Occipital lobe (tissue), 3 donors: ENCODE measurements around the gene MTUS2. TPM values are rescaled to one million over a fixed set of nuclear protein-coding genes. Genes with fewer than 3 reads are reported as not detected.

Experiments used
- DNase-seq: peaks from one replicate; lab custom pipeline; 2025; lab: John Stamatoyannopoulos, UW
- small RNA-seq: library from RNA; depleted of rRNA; stranded (forward); fragments of <200 nt; gene quantifications from one replicate; pipeline ENCODE3, GENCODE V24; 2014
- total RNA-seq: library from RNA; depleted of rRNA; stranded (reverse); fragments of >200 nt; gene quantifications from one replicate; pipeline ENCODE4 v1.2.3, GENCODE V29; 2014

Gene MTUS2
- total RNA-seq, 1 donor from 2014 or later = 3.6 TPM

GRCh38 chr13:29543230-29544215 lies 723.4 kb downstream of the MTUS2 start:
- no peak for DNase-seq

GRCh38 chr13:29545988-29546387 lies 725.8 kb downstream of the MTUS2 start:
- DNase-seq = no peak

- DNase-seq = no peak
Measured at GRCh38 chr13:29546662-29547061, 726.5 kb downstream of the MTUS2 start.

GRCh38 chr13:29547153-29547552 lies 727.0 kb downstream of the MTUS2 start:
- no peak for DNase-seq

GRCh38 chr13:29548722-29549121 lies 728.6 kb downstream of the MTUS2 start:
- no peak for DNase-seq

GRCh38 chr13:29550430-29550988 lies 730.4 kb downstream of the MTUS2 start:
- DNase-seq = no peak

GRCh38 chr13:29551214-29551613 lies 731.1 kb downstream of the MTUS2 start:
- no peak for DNase-seq

Small RNA genes within 50 kb of the gene (small RNA-seq; reads per million reads assigned to genes)
- not detected for gene AL359741.1

Other genes starting within 250 kb of the MTUS2 start
- 43.2 TPM for gene POMP, start 161.2 kb upstream of the MTUS2 start, total RNA-seq
- 3.3 TPM for gene SLC46A3, start 101.4 kb upstream of the MTUS2 start, total RNA-seq